ENCODE results near the gene VMAC. TPM values are rescaled to one million over a fixed set of nuclear protein-coding genes. Genes with fewer than 3 reads are reported as not detected.

VMAC gene
- total and polyA plus RNA-seq, 8 donors, result 3.6 to 60.8 (median 6.7) TPM

DNA sequence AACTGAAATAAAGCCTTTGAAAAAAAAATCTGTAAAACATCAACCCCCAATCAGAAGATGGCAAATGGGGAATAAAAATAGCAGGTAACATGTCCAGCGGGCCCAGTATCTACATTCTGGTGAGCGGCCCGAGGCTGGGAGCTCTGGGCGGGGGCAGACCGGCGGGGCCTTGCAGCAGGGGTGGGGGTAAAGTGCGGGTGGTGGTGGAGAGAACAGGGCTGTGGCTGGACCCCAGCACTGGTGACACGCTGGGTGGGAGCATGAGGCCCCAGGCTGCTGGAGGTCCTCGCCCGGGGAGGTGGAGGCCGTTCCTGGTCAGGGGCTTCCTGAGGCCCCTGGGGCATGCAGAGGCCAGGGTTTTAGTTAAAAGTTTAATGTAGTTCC is 11.1 kb downstream of the VMAC start:
- no peaks in the 10 kb centered on the region for H3K9me3 ChIP-seq
- peak overlapping the region in 3 of 4 donors; percentile 25 to 37 (median 35) for H3K4me3 ChIP-seq
- TF ChIP-seq, protein P1, sequence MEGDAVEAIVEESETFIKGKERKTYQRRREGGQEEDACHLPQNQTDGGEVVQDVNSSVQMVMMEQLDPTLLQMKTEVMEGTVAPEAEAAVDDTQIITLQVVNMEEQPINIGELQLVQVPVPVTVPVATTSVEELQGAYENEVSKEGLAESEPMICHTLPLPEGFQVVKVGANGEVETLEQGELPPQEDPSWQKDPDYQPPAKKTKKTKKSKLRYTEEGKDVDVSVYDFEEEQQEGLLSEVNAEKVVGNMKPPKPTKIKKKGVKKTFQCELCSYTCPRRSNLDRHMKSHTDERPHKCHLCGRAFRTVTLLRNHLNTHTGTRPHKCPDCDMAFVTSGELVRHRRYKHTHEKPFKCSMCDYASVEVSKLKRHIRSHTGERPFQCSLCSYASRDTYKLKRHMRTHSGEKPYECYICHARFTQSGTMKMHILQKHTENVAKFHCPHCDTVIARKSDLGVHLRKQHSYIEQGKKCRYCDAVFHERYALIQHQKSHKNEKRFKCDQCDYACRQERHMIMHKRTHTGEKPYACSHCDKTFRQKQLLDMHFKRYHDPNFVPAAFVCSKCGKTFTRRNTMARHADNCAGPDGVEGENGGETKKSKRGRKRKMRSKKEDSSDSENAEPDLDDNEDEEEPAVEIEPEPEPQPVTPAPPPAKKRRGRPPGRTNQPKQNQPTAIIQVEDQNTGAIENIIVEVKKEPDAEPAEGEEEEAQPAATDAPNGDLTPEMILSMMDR (IDR thresholded peaks at IDR 0.05), result no peak
- no peak for TF ChIP-seq POLR2A (IDR thresholded peaks at IDR 0.05)
- no peak for TF ChIP-seq EP300 (IDR thresholded peaks at IDR 0.05)
- no peak for TF ChIP-seq POLR2AphosphoS5 (IDR thresholded peaks at IDR 0.05)
- peaks cover 39 to 68% (median 61%) of the 10 kb centered on the region in 4 donors for H3K36me3 ChIP-seq
- peaks cover 21 to 33% (median 30%) of the 10 kb centered on the region in 4 donors for H3K4me1 ChIP-seq
- intact Hi-C loops (cut with DNase I; ENCODE audit: low total_unique reads), result no loop called here
- H3K27ac ChIP-seq, result peak overlapping the region; percentile 66 to 84 (median 81)
- peak in 1 of 2 donors; percentile 59 for DNase-seq
- 30 to 59% (median 51%) methylated on average over 11 of the region's 11 CpGs for WGBS, 5 donors
- no peaks in the 10 kb centered on the region for H3K27me3 ChIP-seq

DNA sequence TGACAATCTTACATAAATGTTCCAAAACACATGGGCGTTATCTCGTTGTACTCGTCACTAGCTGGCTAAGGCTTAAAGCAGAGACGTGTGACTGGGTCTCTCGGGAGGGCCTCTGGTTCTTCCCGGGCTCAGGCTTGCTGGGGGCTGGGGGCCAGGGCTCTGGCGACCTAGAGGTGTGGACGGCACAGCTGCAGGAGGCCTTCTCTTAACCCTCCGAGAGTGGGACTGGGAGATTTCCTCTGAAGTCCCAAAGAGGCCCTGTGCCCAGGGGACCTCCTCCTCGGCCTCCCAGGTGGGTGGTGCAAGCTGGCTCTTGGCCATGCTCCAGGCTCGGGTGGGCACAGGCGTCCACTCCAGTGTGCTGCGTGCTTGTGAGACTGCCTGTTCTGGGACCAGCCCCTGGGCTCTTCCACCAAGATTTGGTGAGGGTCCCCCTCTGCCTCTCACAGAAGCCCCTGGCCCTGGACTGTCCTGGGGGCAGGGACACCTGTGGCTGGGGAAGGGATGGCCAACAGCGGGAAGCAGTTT is 11.6 kb downstream of the VMAC start:
- 26 to 59% (median 43%) methylated on average over 9 to 14 of the region's 14 CpGs for WGBS, 5 donors
- peak overlapping the region; percentile 12 to 84 (median 81) for H3K27ac ChIP-seq

DNA sequence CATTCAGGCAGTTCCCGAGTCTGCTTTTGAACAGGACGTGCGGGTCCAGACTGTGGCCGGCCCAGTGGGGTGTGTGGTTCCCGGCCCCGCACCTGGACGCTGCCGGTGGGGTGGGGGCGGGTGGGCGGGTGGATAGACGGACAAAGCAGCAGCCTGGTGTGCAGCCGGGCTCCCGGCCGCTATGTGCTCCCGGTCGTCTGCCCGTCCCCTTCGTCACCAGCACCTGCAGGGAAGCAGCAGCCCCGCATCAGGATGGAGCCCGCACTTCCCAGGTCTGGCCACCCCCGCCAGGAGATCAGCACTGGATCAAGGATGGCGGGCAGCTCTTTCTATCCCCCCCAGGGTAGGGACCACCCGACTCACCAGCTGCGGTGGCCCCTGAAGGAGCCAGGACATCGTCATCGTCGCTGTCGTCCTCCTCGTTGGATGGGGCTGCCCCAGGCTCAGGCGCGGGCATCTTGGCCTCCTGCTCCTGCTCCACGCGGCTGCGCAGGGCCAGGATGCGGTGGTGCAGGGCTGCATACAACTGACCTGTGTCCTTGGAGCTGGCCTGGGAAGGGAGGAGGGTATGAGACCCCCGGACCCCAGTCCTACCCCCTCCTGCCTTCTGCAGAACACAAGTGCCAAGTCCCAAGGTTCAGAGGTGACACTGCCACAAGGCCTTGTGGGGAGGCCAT is 12.9 kb downstream of the VMAC start:
- Histone ChIP-seq H3K27me3 (no peaks in the 10 kb centered on the region), H3K36me3 (peaks cover 56 to 80% (median 74%) of the 10 kb centered on the region in 4 donors), H3K4me1 (peaks cover 21 to 33% (median 30%) of the 10 kb centered on the region in 4 donors), H3K27ac (peak overlapping the region in 1 of 5 donors; percentile 84), H3K4me3 (no peak overlapping the region), H3K9me3 (no peaks in the 10 kb centered on the region)
- intact Hi-C loops (cut with DNase I; ENCODE audit: low total_unique reads), result no loop called here
- TF ChIP-seq, protein P1 (IDR thresholded peaks at IDR 0.05), result no peak
- TF ChIP-seq EP300 (IDR thresholded peaks at IDR 0.05) (no peak), POLR2A (IDR thresholded peaks at IDR 0.05) (no peak), POLR2AphosphoS5 (IDR thresholded peaks at IDR 0.05) (no peak)
- DNase-seq, result no peak
- 87 to 91% (median 88%) methylated on average over 14 to 36 of the region's 36 CpGs for WGBS, 5 donors

More for the DNA sequence above, 11.6 kb downstream of the VMAC start:
- H3K4me1 ChIP-seq, result peaks cover 21 to 33% (median 30%) of the 10 kb centered on the region in 4 donors
- no peak for TF ChIP-seq POLR2AphosphoS5 (IDR thresholded peaks at IDR 0.05)
- TF ChIP-seq, protein P1 (IDR thresholded peaks at IDR 0.05), result no peak
- no peak for TF ChIP-seq EP300 (IDR thresholded peaks at IDR 0.05)
- TF ChIP-seq POLR2A (IDR thresholded peaks at IDR 0.05), result no peak
- H3K4me3 ChIP-seq, result no peak overlapping the region
- intact Hi-C loops (cut with DNase I; ENCODE audit: low total_unique reads), result no loop called here
- DNase-seq, result peak in 1 of 2 donors; percentile 55
- H3K27me3 ChIP-seq, result no peaks in the 10 kb centered on the region
- no peaks in the 10 kb centered on the region for H3K9me3 ChIP-seq
- H3K36me3 ChIP-seq, result peaks cover 44 to 68% (median 62%) of the 10 kb centered on the region in 4 donors

DNA sequence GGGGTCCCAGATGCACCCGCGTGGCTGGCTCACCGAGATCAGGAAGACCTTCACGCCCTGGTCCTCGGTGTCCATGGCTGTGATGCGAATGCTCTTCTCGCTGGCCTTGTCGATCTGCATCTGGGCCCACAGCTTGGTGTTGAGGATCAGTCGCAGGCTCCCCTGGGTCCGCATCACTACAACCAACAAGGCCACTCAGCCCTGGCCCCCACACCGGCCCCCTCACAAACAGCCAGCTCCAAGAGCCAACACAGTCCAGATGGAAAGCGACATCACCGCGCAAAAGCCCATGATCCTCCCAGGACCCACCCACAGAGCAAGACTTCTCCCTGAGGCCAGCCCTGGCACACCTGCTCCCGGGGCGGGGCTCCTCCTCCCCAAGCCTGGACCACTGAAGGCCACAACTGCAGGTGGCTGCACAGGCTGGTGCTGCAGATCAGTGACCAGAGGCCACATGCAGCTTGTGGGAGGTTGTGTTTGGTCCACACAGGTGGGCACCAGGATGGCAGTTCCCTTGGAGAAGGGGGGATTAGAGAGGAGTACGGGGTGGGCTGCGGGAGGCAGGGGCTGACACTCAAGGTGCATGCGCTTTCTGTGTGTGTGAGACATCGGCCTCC is 13.9 kb downstream of the VMAC start:
- H3K36me3 ChIP-seq, result peaks cover 66 to 85% (median 84%) of the 10 kb centered on the region in 4 donors
- no peak for DNase-seq
- peak overlapping the region in 1 of 5 donors; percentile 2 for H3K27ac ChIP-seq
- no peak for TF ChIP-seq POLR2AphosphoS5 (IDR thresholded peaks at IDR 0.05)
- no peak for TF ChIP-seq POLR2A (IDR thresholded peaks at IDR 0.05)
- no peak for TF ChIP-seq EP300 (IDR thresholded peaks at IDR 0.05)
- TF ChIP-seq, protein P1 (IDR thresholded peaks at IDR 0.05), result no peak
- 92 to 96% (median 95%) methylated on average over 17 to 20 of the region's 20 CpGs for WGBS, 5 donors
- H3K4me3 ChIP-seq, result no peak overlapping the region
- intact Hi-C loops (cut with DNase I; ENCODE audit: low total_unique reads), result no loop called here
- H3K27me3 ChIP-seq, result no peaks in the 10 kb centered on the region
- no peaks in the 10 kb centered on the region for H3K9me3 ChIP-seq
- H3K4me1 ChIP-seq, result peaks cover 21 to 32% (median 30%) of the 10 kb centered on the region in 4 donors

Data from stomach (tissue), 9 donors.